Activated T-helper 1 cell treated with anti-CD3 and anti-CD28 coated beads, Interleukin-2, amount 50 U/mL, for 16 hours (primary cell): ENCODE measurements around the gene NPBWR2.

Experiments used
- DNase-seq, 2 donors: peaks; one replicate each; pipeline ENCODE4 v3.0.0-alpha.2; 2020; ENCODE audit warnings: low read depth in 1 of 2, low spot score in 1 of 2

The NPBWR2 gene

DNA sequence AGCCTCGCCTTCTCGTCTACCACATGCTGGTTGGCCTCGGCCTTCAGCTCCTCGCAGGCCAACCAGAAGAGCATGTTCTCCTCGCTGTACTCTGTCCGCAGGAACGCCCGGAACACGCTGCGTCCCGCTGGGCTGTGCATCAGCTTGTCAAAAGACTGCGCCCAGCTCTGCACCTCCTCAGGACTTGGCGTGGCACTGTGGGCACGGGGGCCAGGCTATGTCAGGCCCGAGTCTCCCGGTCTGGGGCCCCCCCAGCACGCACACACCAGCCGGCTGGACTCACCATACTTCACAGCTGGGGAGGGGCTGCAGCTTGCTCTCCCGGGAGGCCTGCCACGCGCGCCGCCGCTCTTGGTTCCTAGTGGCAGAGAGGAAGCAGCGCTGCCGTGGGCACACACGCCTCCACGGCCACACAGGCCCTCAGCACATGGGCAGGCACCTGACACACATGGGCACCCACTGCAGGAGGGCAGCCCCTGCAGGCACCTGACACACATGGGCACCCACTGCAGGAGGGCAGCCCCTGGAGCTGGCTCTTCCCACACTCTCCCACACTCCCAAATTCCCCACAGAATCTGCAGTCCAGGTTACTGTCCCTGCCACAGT lies 33.1 kb downstream of the NPBWR2 start:
- no peak for DNase-seq

DNA sequence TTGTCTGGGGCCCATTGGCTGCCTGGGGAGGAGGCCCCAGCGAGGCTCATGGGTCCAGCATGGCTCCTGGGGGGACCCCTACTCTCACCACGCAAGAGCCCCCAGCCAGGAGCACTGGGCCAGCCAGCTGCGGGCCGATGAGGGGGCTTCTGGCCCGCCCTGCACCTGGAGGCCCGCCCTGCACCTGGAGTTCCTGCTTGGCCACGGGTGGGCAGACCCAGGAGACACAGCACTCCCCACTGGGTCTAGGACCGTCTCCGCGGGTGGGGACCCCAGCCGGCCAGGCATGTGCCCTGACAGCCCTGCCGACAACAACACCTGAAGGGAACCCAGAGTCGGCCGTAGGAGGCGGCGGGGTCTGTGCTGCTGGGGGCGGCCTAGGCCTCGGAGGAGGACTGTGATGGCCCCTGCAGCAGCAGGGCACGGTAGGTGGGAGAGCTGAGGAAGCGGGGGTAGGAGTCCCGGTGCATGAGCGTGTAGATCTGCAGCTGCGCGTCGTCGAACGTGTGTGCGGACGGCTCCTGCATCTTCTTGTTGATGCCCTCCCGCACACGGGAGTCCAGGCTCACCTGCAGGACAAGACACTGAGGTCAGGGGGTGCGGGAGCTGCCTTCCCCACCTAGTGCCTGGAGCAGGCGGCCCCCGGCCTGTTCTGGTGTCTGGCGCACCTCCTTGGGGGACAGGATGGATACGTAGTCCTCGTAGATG lies 33.7 kb downstream of the NPBWR2 start:
- no peak for DNase-seq

DNA sequence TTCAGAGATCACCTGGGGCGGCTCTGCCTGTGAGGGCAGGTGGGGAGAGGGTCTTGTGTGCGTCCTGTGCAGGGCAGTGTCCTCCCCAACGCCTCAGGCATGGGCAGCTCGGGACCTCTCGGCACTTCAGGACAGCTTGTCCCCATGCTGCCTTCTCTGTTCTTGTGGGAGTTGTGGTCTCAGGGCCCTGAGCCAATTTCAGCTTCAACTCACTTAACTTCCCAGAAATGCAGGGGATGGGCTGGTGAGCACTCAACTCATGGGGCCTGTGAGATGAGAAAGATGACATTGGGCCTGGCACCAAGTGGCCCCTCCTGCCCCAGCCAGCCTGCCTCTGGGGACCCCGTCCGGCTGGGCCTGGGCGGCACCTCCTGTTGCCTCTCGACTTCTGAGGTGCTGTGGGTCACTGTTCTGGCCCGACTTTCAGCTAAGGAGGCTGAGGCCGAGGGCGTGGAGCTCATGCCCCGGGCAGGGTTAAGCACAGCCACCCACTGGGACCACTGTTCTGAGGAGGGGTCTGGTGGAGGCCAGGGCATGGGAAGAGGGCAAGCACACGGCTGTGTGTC lies 34.8 kb downstream of the NPBWR2 start:
- no peak for DNase-seq

DNA sequence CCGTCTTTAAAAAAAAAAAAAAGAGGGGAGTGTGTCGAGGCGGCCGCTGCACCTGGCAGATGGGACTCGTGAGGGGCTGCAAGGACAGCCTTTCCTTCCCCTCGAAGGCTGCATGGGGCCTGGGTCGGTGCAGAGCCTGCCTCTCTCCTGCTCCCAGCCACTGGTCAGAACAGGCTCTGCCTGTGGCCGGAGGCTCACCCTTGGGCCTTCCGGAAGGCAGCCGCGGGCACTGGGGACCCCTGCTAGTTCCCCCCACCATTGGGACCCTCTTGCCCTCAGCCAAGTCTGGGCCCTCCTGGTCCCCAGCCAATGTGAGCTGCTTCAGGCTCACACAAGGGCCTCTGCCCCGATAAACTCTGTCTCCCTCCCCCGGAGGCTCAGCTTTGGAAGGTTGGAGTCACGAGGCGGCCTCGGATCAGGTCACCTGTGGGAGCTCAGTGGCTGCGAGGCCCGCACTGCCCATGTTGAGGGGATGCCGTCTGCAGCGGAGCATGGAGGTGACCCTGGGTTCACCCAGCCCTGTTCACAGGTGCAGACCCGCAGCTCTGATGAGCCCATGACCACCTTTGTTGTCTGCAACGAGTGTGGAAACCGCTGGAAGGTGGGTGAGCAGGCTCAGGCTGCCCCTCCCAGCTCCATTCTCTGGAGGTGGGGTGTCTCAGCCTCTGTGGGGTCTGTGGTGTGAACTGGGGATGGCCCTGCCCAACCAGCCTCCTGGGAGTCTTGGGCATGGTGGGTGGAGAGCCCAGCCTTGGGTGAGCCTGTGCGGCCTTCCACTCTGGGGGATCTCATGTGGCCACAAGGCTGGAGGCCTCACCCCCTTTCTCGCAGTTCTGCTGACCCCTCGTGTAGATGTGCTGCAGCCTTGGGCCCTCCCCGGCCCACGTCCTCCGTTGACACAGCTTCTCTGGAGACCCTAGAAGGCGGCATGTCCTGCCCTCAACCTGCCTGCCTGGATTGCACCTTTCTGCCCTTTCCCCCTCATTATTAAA lies 35.7 kb downstream of the NPBWR2 start:
- DNase-seq: no peak

DNA sequence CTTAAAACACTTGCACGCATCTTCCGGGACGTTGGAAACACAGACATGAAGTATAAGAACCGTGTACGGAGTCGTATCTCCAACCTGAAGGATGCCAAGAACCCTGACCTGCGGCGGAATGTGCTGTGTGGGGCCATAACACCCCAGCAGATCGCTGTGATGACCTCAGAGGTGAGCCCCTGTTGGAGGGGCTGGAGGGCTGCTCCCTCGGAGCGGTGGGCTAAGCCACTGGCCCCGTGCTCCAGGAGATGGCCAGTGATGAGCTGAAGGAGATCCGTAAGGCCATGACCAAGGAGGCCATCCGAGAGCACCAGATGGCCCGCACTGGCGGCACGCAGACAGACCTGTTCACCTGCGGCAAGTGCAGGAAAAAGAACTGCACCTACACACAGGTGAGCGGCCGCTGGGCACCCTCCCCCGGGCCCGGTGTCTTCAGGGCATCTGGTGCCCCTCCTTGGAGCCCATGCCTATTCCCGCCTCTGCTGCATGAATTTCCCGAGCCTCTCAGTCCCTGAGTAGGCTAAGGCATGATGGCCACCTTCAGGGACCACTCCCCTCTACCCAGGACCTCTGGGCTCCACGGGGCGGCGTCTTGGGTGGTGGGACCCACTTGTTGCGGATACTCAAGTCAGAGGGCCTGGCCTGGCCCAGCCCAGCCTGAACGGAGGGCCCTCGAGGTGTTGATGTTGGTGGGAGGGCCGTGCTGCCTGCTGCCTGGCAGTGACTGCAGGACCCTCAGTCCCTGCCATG lies 36.9 kb downstream of the NPBWR2 start:
- no peak for DNase-seq

DNA sequence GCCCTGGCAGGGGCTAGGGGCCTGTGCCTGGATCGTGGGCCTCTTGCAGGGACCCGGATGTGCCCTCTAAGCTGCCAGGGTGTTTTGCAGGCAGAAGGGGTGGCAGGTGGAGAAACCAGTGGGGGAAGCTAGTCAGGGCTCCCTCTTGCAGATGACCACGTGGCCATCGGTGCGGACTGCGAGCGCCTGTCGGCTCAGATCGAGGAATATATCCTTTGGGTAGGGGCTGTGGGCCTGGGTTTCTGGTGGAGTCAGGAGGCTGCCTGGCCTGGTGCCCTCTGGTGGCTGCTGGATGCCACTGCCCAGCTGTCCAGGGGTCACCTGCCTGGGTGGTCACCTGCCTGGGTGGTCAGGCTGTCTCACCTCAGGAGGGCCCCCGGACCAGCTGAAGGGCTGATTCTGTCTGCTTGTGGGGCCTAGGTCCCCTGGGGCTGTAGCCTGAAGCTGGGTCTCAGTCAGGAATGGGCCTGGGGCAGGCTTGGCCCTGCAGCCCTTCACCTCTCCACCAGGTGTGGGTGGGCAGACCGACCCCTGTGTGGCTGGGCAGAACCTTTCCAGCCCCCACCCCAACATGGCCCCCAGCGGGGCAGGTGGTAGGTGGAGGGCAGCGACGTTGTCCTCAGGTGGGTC lies 37.6 kb downstream of the NPBWR2 start:
- DNase-seq: no peak

DNA sequence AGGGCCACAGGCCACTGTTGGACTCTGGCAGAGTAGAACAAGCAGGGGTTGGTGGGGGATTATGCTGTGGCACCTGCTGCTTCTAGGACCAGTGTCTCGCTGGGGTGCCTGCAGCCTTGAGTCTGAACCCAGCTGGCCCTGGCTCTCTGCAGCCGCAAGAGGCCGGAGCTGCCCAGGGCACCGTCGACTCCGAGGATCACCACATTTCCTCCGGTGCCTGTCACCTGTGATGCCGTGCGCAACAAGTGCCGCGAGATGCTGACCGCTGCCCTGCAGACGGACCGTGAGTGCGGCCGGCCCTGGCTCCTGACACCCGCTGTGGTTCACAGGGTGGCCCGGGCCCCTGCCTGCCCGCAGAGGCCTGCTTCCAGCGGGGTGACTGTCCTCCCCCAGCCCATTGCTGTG lies 38.2 kb downstream of the NPBWR2 start:
- no peak for DNase-seq

DNA sequence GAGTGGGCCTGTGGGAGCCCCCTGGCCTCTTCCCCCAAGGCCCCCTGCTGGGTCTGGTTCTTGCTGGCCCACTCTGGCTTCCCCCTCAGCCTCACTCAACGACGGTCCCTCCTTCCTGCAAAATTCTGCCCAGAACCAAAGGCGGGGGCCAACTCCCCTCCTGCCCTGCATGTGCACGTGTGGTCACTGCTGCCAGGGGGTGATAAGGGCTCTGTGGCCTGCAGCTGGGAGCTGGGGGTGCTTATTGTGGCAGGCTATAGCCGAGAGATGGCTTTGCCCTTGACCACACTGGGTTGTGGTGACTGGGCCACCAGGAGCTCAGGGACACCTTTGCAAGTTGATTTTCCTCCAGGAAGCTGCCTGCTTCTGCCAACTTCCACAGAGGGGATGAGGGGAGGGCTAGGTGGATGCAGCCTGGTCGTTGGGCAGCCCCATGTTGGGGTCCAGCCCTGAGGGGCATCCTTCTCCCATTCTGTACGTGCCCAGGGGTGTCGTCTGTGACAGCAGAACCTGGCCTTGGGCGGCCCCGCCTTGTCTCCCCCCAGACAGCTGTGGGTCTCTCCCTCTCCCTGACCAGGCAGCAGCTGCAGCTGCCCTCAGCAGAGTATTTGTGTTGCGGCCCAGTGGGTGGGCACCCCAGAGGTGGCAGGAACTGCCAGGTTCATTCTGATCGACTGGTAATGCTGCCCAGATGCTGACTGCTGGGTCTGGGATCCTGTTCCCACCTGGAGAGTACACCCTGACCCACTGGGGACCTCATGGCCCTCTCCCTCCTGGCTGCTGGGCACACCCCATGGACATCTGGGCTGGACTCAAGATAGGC lies 38.8 kb downstream of the NPBWR2 start:
- no peak for DNase-seq

DNA sequence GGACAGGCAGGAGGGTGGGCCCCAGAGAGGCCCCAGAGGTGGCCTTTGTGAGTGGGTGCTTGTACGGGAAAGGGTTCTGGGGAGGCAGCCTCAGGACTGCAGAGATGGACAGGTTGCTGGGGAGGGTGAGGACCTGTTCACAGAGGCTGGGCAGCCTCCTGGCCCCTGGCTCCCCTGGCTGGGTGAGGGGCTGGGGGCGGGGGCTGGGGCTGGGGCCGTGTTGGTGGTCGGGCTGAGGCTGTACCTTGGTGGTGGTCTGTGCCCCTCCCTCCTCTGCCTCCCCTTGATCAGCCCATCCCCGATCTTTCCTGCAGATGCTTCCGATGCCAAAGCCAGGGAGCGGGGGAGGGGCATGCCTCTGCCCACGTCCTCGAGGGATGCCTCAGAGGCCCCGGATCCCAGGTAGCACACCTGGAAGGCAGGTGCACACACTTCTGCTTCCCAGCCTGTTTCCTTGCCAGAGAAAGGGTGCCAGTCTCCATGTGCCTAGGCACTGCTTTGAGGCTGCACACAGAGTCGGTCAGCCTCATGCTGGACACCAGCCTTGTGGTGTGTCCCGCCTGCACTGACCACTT lies 39.5 kb downstream of the NPBWR2 start:
- DNase-seq: no peak

DNA sequence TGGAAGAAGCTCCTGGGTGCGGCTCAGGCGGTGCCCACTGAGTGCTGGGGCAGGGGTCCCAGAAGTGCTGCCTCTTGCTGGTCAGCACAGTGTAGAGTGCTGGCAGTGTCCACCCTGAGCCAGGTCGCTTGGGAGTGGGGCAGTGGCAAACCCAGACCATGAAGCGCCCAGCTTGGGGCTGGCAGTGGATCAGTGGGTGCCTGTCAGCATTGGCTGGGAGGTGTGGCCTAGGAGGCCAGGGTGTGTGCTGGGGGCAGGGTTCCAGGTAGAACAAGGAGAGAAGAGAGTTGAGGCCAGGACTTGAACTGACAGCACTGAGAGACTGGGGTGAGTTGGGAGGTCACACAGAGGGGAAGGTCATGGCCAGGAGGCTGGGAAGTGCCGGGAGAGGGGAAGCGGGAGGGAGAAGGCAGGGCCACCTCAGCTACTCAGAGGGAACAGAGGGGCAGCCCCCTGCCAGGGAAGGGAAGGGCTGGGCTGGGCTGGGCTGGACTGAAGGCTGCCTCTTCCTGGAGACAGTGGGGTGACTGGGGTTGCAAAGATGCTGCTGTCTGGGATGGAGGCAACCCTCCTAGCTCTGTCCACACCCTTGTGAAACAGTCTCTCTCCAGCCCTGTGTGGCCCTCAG lies 40.2 kb downstream of the NPBWR2 start:
- DNase-seq: no peak

DNA sequence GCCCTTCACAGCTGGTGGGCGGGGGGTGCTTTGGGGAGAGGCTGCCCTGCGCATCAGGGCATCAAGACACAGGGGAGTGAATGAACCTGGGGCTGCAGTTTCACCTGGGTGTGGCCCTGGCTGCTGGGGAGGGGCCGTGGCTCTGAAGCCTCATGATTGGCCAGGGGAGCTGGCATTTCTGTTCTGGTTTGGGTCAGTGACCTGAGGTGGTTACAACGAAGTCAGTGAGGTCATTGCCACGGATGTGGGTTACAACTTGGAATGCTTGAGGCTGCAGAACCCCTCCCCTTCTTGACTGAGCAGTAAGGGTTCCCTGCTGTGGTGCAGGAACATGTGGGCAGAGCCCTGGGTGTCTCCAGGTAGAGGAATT lies 41.4 kb downstream of the NPBWR2 start:
- DNase-seq: no peak

DNA sequence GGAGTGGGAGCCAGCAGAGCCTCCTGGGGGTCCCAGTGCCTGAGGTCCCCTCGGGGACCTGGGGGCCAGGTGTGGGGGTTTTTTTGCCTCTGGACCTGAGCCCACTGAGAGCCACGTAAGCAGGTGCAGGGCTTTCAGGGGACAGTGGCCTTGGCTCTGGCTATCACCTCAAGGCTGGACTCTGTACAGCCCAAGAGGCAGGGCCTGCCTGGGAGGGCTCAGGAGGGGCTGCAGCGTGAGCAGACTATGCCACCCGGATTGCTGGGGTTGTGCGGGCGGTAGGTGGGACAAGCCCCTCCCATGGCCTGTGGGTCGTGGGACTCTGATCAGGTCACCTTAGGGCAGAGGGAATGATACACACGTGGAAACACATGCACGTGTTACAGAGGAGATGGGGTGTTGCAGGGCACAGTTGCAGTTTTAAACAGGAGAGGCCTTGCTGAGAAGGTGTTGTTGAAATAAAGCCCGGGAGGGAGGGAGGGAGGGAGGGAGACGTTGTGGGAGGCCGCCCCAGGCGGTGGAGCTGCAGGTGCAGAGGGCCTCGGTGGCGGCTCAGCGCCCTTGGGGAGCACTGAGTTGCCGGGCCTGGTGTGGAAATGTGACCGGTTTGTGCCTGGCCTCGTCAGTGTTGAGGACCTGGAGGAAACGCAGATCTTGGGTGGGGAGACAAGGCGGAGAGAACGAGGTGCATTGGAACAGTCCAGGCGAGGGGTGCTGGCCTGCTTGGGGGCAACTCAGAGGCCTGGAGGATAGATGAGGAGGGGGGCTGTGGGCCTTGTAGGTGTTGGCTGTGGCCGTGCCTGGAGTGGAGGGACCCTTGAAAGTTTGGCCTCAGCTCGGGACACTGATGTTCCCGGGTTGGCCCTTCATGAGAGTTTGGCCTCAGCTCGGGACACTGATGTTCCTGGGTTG lies 42.0 kb downstream of the NPBWR2 start:
- DNase-seq: no peak

DNA sequence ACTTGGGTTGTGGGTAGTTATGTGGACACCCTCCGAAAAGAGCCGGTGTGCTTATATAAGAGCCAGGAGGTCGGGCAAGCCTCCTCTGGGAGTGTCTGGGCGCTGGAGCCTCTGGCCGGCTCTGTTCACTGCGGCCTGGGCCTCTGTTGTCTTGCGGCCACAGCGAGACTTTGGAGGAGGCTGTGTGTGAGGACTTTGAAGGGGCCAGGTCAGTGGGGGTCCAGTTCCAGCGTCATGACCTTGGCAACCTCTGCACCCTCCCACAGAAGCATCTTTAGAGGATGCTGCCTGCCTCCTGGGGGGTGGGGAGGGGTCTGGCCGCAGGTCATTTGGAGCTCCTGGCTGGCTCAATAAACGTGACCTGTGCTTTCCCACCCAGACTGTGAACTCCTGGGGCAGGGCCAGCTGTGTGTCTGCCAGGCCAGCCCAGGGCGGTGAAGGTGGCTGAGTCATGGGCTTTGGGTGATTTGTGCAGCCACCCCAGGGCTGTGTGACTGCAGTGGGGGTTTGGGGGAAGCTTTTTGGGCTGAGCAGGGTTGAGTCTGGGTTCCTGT lies 43.1 kb downstream of the NPBWR2 start:
- DNase-seq: no peak

DNA sequence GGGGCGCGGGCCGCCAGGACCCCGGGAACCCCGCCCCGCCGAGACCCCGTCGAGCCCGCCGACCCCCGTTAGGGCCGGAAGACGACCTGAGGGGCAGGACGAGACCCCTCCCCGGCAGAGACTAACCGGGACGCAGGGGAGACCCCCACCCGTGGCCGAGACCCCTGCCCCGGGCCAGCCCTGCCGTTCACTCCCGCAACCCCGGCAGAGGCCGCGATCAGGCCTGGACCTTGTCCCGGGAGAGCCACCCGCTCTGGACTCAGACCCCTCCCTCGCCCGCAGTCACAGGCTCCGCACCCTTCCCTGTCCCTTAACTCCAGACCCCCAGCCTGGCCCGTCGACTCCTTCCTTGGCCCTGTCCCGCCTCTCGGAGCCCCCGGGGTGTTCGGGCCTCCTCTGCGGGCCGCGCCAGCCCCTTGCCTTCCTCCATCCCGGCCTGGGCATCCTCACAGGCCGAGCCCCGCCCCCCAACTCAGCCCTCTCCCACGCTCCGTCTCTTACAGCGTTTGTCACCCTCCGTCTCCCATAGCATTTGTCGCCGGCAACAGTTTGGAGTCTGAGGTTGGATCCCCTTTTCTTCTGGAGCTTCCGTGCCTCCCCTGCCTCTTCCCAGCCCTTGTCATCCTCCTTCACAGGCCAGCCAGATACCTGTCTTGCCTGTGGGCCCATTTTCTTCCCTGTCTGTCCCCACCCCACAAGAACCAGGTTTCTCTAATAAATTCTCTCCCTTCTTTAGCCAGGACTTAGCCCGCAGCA lies 43.8 kb downstream of the NPBWR2 start:
- DNase-seq: no peak

DNA sequence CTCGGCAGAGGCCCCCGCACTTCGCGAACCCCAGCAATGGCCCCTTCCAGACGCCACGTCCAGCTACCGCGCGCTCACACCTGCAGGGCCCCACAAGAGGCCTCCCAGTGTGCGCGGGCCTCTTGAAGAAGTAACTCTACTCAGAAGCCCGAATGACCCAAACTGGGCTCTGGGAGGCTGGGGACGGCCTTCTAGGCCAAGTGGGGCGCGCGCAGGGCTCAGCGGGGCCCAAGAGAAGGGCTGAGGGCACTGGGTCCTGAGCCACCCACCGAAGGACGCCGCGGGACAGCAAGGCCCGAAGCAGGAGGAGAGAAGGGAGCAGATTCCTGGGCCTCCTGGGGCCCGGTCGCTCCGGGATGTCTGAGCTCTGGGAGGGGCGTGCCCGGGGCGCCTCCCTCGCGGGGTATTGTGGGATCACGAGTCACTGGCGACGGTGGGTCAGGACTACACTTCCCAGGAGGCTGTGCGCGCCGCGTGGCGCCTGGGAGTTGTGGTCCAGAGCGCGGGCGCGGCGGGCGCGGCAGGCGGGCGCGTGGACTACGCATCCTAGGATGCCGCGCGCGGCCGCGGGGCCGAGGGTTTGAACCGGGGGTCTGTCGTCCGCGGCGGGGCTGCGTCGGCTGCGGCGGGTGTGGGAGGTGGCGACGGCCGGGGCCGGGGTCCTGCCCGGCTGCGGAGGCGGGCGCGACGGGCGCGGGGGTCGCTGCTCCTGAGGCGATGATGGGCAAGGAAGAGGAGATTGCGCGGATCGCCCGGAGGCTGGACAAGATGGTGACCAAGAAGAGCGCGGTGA lies 44.6 kb downstream of the NPBWR2 start, which contains the start of gene TCEA2:
Gene TCEA2 (plus strand): TSS at position 603 of the 793 bp plus-strand sequence. CDS start 115 bp downstream, at position 718.
- peak; percentile 89 for DNase-seq

DNA sequence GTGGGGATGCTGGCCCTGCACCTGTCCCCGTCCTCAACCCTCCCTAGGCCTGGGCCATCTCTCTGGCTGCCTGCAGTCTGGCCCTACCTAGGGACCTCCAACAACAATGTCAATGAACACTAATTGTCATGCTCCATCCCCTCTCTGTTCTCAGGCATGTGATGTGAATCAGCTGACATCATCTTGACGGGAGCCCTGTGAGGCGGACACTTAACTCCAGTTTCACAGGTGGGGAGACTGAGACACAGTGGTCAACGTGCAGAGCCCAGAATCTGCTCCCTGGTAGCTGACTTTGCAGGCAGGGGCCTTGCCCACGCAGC lies 45.1 kb downstream of the NPBWR2 start:
- DNase-seq: no peak
